ENCODE measurements around the gene FSIP1. TPM values are rescaled to one million over a fixed set of nuclear protein-coding genes. Genes with fewer than 3 reads are reported as not detected.

FSIP1 gene
- total RNA-seq, 1 donor from 2014 or later, result 0.46 TPM

- no peak for DNase-seq (ENCODE audit: low read depth, low spot score)
Observed at GRCh38 chr15:39690881-39691634, 91.6 kb downstream of the FSIP1 start.

GRCh38 chr15:39687965-39688364 is 94.7 kb downstream of the FSIP1 start:
- DNase-seq (ENCODE audit: low read depth, low spot score), result no peak

- peak; percentile 19 for DNase-seq (ENCODE audit: low read depth, low spot score)
Observed at GRCh38 chr15:39685999-39686613, 96.5 kb downstream of the FSIP1 start.

GRCh38 chr15:39685367-39685766 is 97.3 kb downstream of the FSIP1 start:
- no peak for DNase-seq (ENCODE audit: low read depth, low spot score)

GRCh38 chr15:39684233-39684632 is 98.4 kb downstream of the FSIP1 start:
- DNase-seq (ENCODE audit: low read depth, low spot score), result no peak

- DNase-seq (ENCODE audit: low read depth, low spot score), result no peak
Observed at GRCh38 chr15:39682366-39682765, 100.3 kb downstream of the FSIP1 start.

GRCh38 chr15:39680868-39681267 is 101.8 kb downstream of the FSIP1 start:
- DNase-seq (ENCODE audit: low read depth, low spot score), result no peak

GRCh38 chr15:39672666-39673065 is 110.0 kb downstream of the FSIP1 start:
- no peak for DNase-seq (ENCODE audit: low read depth, low spot score)

GRCh38 chr15:39672184-39672583 is 110.5 kb downstream of the FSIP1 start:
- DNase-seq (ENCODE audit: low read depth, low spot score), result no peak

- DNase-seq (ENCODE audit: low read depth, low spot score), result no peak
Observed at GRCh38 chr15:39670687-39671086, 112.0 kb downstream of the FSIP1 start.

- no peak for DNase-seq (ENCODE audit: low read depth, low spot score)
Observed at GRCh38 chr15:39669661-39670060, 113.0 kb downstream of the FSIP1 start.

- no peak for DNase-seq (ENCODE audit: low read depth, low spot score)
Observed at GRCh38 chr15:39669241-39669640, 113.4 kb downstream of the FSIP1 start.

GRCh38 chr15:39668457-39668856 is 114.2 kb downstream of the FSIP1 start:
- DNase-seq (ENCODE audit: low read depth, low spot score), result no peak

- DNase-seq (ENCODE audit: low read depth, low spot score), result no peak
Observed at GRCh38 chr15:39667382-39668127, 115.1 kb downstream of the FSIP1 start.

- peak; percentile 11 for DNase-seq (ENCODE audit: low read depth, low spot score)
Observed at GRCh38 chr15:39666677-39667076, 116.0 kb downstream of the FSIP1 start.

GRCh38 chr15:39665629-39666250 is 116.9 kb downstream of the FSIP1 start:
- no peak for DNase-seq (ENCODE audit: low read depth, low spot score)

GRCh38 chr15:39663704-39664250 is 118.9 kb downstream of the FSIP1 start:
- no peak for DNase-seq (ENCODE audit: low read depth, low spot score)

GRCh38 chr15:39661776-39662175 is 120.9 kb downstream of the FSIP1 start:
- no peak for DNase-seq (ENCODE audit: low read depth, low spot score)

GRCh38 chr15:39658740-39659139 is 123.9 kb downstream of the FSIP1 start:
- DNase-seq (ENCODE audit: low read depth, low spot score), result no peak

GRCh38 chr15:39657668-39658067 is 125.0 kb downstream of the FSIP1 start:
- peak; percentile 53 for DNase-seq (ENCODE audit: low read depth, low spot score)

- no peak for DNase-seq (ENCODE audit: low read depth, low spot score)
Observed at GRCh38 chr15:39657181-39657580, 125.5 kb downstream of the FSIP1 start.

GRCh38 chr15:39654304-39654703 is 128.3 kb downstream of the FSIP1 start:
- DNase-seq (ENCODE audit: low read depth, low spot score), result no peak

All from pulmonary artery endothelial cell (primary cell).